GM21717 (cell line): ENCODE data around the gene GASK1A.

ENCODE experiments used
- ATAC-seq: cut with Tn5 transposase; IDR thresholded peaks from one replicate; pipeline ENCODE4 v1.9.1; 2021; ENCODE audit warnings: mild to moderate bottlenecking, moderate library complexity; ENCODE audit not compliant: unreplicated experiment

GASK1A gene

DNA sequence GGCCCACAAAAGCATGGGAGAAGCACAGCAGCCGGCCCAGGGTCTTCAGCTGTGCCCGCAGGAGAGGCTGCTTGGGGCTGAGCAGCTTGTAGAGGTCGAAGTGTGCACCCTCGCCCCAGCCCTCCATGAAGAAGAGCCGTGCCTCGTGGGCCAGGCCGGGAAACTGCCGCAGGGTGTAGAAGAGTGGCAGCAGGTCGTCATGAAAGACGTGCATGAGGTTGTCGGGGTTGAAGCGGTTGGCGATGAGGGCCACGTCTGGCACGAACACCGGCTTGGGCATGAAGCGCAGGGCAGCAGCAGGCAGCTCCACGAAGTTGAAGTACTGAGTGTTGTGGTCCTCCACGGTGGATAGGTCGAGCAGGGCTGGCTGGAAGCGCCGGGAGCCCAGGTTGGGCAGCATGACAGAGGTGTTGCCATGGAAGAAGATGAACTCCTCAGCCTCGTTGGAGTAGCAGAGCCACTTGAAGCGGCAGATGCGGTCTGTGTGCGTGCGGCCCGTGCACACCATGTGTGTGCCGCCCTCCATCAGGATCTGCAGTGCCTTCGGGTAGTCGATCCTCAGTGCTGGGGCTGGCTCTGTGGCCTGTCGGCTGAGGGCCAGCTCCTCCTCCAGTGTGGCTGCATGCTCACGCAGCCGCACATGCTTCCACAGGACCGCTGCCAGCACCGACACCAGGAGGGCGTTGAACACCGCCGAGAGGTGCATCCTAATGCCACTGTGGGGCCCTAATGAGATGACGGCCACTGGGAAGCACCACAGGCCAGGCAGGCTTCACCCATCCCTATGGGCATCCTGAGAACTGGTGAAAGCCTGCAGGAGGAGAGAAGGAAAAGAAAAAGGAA lies 101.8 kb downstream of the GASK1A start:
- ATAC-seq = no peak

DNA sequence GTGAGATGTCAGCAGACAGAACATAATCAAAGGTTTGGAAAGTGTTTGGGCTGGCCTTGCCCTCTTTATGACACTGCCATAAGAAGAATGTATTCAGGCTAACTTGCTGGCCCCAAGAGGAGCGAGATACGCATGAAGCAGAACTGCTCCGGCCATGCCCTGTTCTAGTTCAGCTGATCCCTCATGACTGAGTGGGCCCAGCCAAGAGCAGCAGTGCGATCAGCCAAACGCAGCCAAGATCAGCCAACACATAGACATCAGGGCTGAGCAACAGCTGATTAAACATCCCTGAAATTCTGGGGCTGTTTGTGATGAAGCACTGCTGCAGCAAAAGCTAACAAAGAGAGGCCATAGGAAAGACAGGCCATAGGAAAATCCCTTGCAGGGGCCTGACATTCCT lies 102.7 kb downstream of the GASK1A start:
- no peak for ATAC-seq

DNA sequence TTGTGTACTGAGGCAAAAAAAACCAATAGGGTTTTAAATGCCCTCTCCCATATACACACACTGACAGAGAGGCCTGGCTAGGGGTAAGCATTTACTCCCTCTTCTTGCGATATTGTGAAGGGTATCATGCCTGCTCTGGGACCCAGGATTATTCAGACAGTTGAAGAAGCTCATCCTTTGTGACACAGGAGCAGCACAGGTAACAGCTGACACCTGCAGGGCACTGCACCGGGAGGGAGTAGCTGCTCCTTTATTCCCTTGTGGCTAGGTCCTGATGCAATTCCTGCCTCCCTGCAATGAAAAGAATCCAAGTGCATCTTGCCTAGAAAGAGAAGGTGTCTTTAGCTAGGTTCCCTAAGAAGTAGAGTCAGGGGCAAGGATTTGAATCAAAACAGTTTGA lies 103.3 kb downstream of the GASK1A start:
- no peak for ATAC-seq

DNA sequence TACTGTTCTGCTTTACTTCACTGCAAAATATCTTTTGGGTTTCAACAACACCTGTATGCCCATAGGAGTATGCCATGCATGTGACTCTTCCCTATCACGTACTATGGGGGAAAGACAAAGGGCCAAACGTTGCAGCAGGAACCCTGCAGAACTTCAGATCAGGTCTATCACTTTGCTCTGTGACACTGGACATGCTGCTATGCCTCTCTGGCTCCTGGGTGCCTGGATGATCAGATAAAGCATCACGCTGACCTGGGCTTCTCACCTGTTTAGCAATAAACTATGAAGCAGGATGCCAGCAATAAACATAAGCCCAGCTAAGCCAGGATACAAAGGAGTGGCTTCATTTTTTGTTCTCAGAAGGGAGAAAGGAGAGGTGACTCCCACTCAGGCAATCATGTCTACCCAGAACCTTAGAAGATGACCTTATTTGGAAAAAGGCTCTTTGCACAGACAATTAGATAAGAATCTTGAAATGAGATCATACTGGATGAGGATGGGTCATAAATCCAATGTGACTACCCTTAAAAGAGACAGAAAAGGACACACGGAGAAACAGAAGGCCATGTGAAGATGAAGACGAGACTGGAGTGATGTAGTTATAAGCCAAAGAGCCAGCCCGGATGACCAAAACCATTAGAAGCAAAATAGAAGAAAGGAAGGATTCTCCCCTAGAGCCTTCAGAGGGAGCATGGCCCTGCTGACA lies 107.5 kb downstream of the GASK1A start:
- no peak for ATAC-seq

GRCh38 chr3:43087249-43087776 lies 108.2 kb downstream of the GASK1A start:
- ATAC-seq = no peak

- no peak for ATAC-seq
Measured at GRCh38 chr3:43089081-43089480, 110.0 kb downstream of the GASK1A start.

DNA sequence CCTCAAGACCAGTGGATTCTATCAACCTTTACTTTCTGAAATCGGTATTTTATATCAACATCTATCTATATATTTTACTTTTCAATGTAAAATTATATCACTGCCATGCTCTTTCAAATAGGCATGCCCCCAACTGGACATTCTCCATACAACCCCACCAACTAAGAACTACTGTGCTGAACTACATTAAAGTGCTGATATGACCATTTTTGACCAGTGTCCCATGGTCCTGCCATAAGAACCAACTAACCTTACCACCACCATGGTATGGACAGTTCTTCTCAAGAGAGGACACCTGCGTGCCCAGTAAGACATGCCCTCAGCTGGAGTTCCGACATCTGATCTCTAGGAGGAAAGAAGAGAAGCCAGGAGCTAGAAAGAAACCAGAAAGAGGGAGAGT lies 111.1 kb downstream of the GASK1A start:
- ATAC-seq = no peak

GRCh38 chr3:43091481-43091880 lies 112.4 kb downstream of the GASK1A start:
- ATAC-seq = no peak

- ATAC-seq = no peak
Measured at GRCh38 chr3:43093006-43093405, 113.9 kb downstream of the GASK1A start.

DNA sequence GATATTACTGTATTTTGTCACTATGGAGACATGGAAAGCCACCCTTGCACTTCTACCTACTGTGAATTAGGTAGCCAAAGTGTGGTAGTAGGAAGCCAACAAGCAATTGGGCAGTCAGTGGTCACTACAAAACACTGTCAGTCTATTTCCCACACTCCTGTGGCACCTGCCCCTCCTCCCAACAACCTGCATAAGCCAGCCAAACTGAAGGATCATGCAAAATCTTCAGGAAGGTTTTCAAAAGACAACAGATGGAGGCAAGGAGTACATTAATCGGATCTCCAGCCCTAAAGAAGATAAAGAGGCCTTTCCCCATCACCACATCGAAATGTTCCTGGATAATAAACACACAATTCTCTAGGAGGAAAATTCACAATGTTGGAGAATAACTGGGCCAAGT lies 114.9 kb downstream of the GASK1A start:
- ATAC-seq = no peak

DNA sequence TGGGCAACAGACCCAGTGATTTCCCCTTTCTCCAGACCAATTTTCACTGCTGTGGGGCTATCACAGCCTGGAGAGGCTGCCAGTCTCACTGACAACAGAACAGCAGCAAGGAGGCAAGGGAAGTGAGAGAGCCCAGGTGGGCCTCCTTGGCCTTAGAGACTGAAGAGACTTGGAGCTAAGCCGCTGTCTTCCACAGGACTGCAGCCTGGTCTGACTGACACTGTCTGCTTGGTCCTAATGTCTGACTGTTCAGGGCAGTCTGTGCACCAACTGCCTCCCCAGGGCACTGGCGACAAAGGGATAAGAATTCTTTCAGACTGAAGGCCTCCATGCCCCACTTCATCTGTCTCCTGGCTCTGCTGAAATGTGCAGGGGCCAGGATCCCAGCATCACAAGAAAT lies 115.3 kb downstream of the GASK1A start:
- no peak for ATAC-seq

DNA sequence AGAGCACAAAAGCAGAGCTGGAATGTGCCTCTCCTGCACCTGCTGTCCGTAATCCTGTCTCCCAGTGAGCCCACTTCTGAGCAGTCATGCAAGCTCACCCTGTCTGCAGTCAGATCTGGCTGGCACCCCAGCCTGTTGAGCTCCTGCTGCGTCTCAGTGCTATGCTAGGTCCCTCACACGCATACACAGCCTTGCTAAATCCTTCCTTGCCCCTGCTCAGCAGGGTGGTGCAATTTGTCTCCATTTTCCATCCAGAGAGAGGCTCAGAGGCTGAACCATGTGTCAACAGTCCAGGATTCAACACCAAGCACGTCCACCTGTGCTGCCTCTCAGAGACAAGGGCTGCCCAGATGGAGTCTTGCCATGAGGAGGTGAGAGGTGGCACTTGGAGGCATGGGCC lies 115.7 kb downstream of the GASK1A start:
- ATAC-seq = no peak

GRCh38 chr3:43095370-43095769 lies 116.3 kb downstream of the GASK1A start:
- ATAC-seq = no peak

- no peak for ATAC-seq
Measured at GRCh38 chr3:43096761-43097160, 117.7 kb downstream of the GASK1A start.

DNA sequence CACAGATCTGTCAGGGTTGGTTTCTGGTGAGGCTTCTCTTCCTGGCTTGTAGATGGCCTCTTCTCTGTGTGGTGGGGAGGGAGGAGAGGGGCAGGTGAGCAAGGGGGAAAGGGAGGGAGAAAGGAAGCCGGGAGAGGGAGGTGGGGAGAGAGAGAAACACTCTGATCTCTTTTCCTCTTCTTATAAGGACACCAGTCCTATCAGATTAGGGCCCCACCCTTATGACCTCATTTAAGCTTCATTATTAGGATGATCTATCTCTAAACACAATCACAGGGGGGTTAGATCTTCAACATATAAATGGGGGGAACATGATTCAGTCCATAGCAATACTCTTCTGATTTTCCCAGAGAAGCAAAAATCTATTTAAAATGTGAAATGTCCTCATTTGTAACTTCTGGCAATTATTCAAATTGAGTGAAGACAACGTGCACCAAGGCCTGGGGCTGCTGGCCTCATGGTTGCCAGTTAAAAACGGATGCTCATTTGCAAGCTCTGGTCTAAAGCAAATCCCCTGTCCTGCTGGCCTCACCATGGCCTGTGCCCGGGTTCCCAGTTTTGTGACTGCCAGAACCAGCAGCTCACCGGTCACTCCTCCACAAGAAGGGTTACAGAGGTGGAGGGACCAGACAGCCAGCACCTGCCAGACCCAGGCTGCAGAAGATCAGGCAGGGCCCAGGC lies 118.4 kb downstream of the GASK1A start:
- no peak for ATAC-seq

DNA sequence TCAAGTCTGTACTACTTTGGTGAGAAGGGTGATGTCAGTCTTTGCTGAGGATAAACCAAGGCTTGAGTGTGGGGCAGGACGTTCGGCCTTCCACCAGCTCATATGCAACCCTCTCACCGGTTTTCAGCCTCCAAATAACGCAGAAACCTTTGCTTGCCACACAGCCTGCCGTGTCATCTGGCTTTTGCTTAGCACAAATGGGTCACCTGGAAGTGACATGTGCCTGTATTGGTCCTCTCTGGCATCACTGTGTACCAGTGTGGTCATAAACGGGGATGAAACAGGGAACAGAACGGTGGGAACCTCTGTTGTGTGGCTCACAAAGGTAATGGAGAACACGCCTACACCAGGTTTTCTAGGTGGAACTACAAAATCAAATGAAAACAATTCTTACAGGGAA lies 119.7 kb downstream of the GASK1A start:
- ATAC-seq = no peak

- ATAC-seq = no peak
Measured at GRCh38 chr3:43102773-43103480, 123.8 kb downstream of the GASK1A start.

DNA sequence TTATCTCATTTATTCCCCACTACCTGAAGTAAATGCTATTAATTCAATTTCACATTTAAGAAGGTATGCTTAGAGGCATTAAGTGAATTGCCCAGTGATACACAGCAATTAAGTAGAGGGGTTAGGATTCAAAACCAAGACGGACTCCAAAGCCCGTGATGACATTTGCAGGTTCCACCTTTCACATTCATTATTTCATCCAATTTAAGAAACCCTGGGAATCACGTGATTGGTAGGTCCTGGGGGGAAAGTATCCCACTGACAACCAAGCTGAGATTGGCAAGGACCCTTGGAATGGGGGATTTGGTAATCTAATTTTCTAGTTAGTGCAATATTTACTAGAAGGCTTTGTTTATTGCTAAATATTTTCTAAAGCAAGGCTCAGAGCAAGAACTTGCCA lies 124.9 kb downstream of the GASK1A start:
- no peak for ATAC-seq

DNA sequence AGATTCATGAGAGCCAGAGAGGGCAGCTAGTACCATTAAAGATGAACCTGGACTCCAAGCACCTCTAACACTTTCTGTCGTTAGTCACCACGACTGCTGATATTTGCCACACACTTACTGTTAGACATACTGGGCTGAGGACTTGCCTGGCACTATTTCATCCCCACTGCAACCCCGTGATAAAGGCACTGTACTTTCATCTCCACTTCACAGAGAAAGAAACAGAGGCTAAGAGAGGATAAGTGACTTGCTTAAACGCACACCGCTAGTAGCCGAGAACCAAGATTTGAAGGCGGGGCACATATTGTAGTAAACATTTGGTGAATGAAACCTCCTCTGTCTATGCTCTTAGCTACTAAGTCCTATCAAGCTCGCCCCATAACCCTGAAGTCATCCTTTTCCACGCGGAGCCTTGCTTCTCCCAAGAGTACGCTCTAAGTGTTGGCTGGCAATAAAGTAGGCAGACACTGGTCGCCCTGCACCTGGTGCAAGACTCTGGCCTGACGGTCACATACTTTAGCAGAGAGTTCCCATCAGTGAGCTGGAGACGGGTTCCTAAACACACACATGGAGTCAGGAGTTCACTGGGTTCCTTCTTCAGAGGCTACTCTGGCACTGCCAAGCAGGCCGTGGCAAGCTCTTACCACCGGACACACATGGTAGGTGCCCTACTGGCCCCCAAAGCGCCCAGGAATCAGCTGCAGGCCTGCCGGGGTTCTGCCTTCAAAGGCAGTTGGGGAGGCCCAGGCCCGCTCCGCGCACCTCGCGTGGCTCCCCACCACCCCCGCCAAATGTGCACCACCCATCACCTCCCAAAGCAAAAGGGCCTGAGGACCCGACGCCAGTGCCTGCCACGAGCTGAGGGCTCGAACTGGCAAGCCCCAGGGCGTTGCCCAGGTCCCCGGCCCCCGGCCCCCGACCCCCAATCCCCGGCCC lies 125.8 kb downstream of the GASK1A start:
- no peak for ATAC-seq
